Tibial nerve (tissue), 4 donors: ENCODE results near the gene ZNF618. TPM values are rescaled to one million over a fixed set of nuclear protein-coding genes. Genes with fewer than 3 reads are reported as not detected.

Source experiments
- DNase-seq, 2 donors: peaks; one replicate each; pipeline ENCODE4 v3.0.0-alpha.2; 2019; ENCODE audit warnings: low spot score in 2 of 2
- H3K27ac ChIP-seq, 4 donors: fragments of 200-600 bp; sonication (generic) in 3 of 4; one replicate each; pipeline ENCODE4 v1.5.1; 2017 to 2019; ENCODE audit warnings: mild to moderate bottlenecking in 1 of 4
- H3K27me3 ChIP-seq, 2 donors: fragments of 200-600 bp; sonication (generic) in 1 of 2; one replicate each; pipeline versions ENCODE4 v1.5.1 to v1.6.0; 2017 to 2019
- H3K36me3 ChIP-seq, 3 donors: fragments of 200-600 bp; sonication (generic); one replicate each; pipeline ENCODE4 v1.5.1; 2018 to 2019
- H3K4me1 ChIP-seq, 4 donors: fragments of 200-600 bp; sonication (generic) in 3 of 4; one replicate each; pipeline ENCODE4 v1.5.1; 2017 to 2019
- H3K4me3 ChIP-seq, 4 donors: fragments of 200-600 bp; sonication (generic) in 3 of 4; one replicate each; pipeline ENCODE4 v1.5.1; 2017 to 2019; ENCODE audit warnings: mild to moderate bottlenecking in 1 of 4, moderate library complexity in 1 of 4
- H3K9me3 ChIP-seq, 4 donors: fragments of 200-600 bp; sonication (generic) in 3 of 4; one replicate each; pipeline ENCODE4 v1.5.1; 2017 to 2019
- CTCF ChIP-seq, 5 experiments: fragments of 200-600 bp in 3 of 5; fragments of 450-650 bp in 2 of 5; sonication (generic) in 3 of 5; IDR thresholded peaks; one replicate each; pipeline ENCODE4 v1.5.1; 2016 to 2019; ENCODE audit warnings: antibody characterized with exemption in 5 of 5, mild to moderate bottlenecking in 3 of 5, moderate library complexity in 2 of 5
- EP300 ChIP-seq, 2 donors: sonication (generic); formaldehyde crosslinking; IDR thresholded peaks; one replicate each; pipeline ENCODE4 v1.6.1; 2017; ENCODE audit warnings: antibody characterized with exemption in 2 of 2, mild to moderate bottlenecking in 1 of 2
- POLR2A ChIP-seq, 2 donors: fragments of 450-650 bp; IDR thresholded peaks; one replicate each; pipeline ENCODE4 v1.6.1; 2017; ENCODE audit warnings: antibody characterized with exemption in 2 of 2, mild to moderate bottlenecking in 2 of 2, moderate library complexity in 2 of 2
- WGBS, 2 donors: methylation state at CpG; one replicate each; pipeline ENCODE4 v1.1.5; 2018; 5-methylcytosine and 5-hydroxymethylcytosine counted together
- total RNA-seq, 4 donors: library from RNA; depleted of rRNA; stranded (reverse); fragments of >200 nt; gene quantifications; one replicate each; pipeline ENCODE4 v1.1.0, GENCODE V29; 2016

ZNF618 gene
- total RNA-seq, 4 donors from 2014 or later = 7.3 to 11.6 (median 9.0) TPM

DNA sequence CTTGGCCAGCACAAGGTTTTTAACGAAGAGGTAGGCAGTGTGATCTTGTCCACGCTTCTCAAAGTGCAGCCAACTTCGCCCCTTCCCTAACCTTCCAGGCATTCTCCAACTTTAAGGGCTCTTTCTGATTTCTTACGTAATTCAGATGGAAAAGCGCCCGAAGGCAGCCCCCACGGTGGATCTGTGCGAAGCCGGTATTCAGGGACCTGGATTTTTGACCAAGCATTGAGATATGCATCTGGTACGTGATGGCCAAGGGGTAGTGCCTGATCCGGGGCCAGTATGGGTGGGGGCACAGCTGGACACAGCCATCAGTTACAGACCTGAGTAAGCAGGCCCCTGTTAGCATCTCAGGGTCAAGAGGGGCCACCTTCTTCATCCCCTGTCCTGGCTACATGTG lies 122.0 kb downstream of the ZNF618 start:
- TF ChIP-seq EP300 (IDR thresholded peaks at IDR 0.05) (no peak), CTCF (IDR thresholded peaks at IDR 0.05) (no peak), POLR2A (IDR thresholded peaks at IDR 0.05) (no peak)
- WGBS, 2 donors = 92 to 93% methylated on average over 11 of the region's 11 CpGs
- DNase-seq = peak in 1 of 2 donors; percentile 2
- peaks cover 0 to 25% (median 7%) of the 10 kb centered on the region in 4 donors for H3K4me1 ChIP-seq
- H3K27ac ChIP-seq = no peak overlapping the region
- no peaks in the 10 kb centered on the region for H3K9me3 ChIP-seq
- no peaks in the 10 kb centered on the region for H3K27me3 ChIP-seq
- H3K4me3 ChIP-seq = no peak overlapping the region
- H3K36me3 ChIP-seq = peaks cover 0 to 34% (median 0%) of the 10 kb centered on the region in 3 donors

- Histone ChIP-seq H3K27ac (no peak overlapping the region), H3K4me1 (peaks cover 0 to 25% (median 6%) of the 10 kb centered on the region in 4 donors), H3K4me3 (no peak overlapping the region), H3K9me3 (no peaks in the 10 kb centered on the region), H3K36me3 (peaks cover 0 to 34% (median 0%) of the 10 kb centered on the region in 3 donors), H3K27me3 (no peaks in the 10 kb centered on the region)
- WGBS, 2 donors = 85 to 88% methylated on average over 15 to 16 of the region's 16 CpGs
- TF ChIP-seq POLR2A (IDR thresholded peaks at IDR 0.05) (no peak), CTCF (IDR thresholded peaks at IDR 0.05) (no peak), EP300 (IDR thresholded peaks at IDR 0.05) (no peak)
- peak in 1 of 2 donors; percentile 1 for DNase-seq
Observed at GRCh38 chr9:113998525-113999255, 122.6 kb downstream of the ZNF618 start.

DNA sequence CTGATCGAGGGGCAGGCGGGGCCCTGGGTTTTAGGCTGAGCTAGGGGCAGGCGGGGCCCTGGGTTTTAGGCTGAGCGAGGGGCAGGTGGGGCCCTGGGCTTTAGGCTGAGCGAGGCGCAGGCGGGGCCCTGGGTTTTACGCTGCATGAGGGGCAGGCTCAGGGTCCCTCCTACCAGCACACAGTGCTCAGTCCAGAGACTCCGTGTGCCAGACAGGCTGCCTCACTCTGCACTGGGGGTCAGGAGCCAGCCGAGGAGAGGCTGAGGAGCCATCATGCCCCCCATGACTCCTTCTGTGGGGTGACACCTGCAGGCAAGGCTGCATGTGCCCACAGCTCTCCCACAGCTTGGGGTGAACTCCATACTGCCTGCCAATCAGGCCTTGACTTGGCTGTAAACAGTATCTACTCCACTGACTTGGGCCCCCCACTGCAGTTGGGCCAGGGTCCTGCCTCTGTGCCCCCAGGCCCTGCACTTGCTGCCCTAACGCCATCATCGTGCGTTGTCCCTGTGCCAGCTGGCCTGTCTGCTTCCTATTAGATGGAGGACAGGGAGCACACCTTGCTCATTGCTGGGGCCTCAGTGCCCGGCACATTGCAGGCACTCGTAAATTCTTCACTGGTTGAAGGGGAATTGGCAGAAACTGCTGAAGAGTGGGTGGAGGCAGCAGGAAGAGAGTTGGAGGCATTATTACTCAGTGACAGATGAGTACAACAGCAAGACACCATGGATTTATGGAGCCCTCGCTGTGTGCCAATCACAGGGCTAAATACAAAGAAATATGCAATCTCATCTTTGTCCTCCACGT lies 123.3 kb downstream of the ZNF618 start:
- TF ChIP-seq CTCF (IDR thresholded peaks at IDR 0.05) = no peak
- no peak for TF ChIP-seq EP300 (IDR thresholded peaks at IDR 0.05)
- TF ChIP-seq POLR2A (IDR thresholded peaks at IDR 0.05) = no peak
- peaks cover 0 to 25% (median 7%) of the 10 kb centered on the region in 4 donors for H3K4me1 ChIP-seq
- no peak overlapping the region for H3K4me3 ChIP-seq
- H3K27me3 ChIP-seq = no peaks in the 10 kb centered on the region
- peaks cover 0 to 34% (median 0%) of the 10 kb centered on the region in 3 donors for H3K36me3 ChIP-seq
- peak in 1 of 2 donors; percentile 4 for DNase-seq
- no peak overlapping the region for H3K27ac ChIP-seq
- H3K9me3 ChIP-seq = no peaks in the 10 kb centered on the region
- WGBS, 2 donors = 84 to 90% methylated on average over 15 of the region's 17 CpGs

GRCh38 chr9:114000063-114000454 lies 124.0 kb downstream of the ZNF618 start:
- DNase-seq = peak in 1 of 2 donors; percentile 1
- TF ChIP-seq POLR2A (IDR thresholded peaks at IDR 0.05) = no peak
- no peak for TF ChIP-seq EP300 (IDR thresholded peaks at IDR 0.05)
- no peak for TF ChIP-seq CTCF (IDR thresholded peaks at IDR 0.05)
- WGBS, 2 donors = 92% methylated on average over 13 of the region's 13 CpGs
- peaks cover 0 to 35% (median 0%) of the 10 kb centered on the region in 3 donors for H3K36me3 ChIP-seq
- H3K27ac ChIP-seq = no peak overlapping the region
- H3K4me1 ChIP-seq = peaks cover 0 to 27% (median 9%) of the 10 kb centered on the region in 4 donors
- no peaks in the 10 kb centered on the region for H3K27me3 ChIP-seq
- no peaks in the 10 kb centered on the region for H3K9me3 ChIP-seq
- no peak overlapping the region for H3K4me3 ChIP-seq
